NOMO-1 (cell line): Measurements from ENCODE around the gene SMG6.
"Not testable (repeated sequence)": the region's sequence is repeated elsewhere in the genome, so short reads cannot be mapped to it uniquely, and the experiment has no call there.

ENCODE experiments used
- DNase-seq, 2 experiments: peaks; one replicate each; lab custom pipeline; 2025; ENCODE audit not compliant: unreplicated experiment in 2 of 2; lab: John Stamatoyannopoulos, UW

The SMG6 gene

DNA sequence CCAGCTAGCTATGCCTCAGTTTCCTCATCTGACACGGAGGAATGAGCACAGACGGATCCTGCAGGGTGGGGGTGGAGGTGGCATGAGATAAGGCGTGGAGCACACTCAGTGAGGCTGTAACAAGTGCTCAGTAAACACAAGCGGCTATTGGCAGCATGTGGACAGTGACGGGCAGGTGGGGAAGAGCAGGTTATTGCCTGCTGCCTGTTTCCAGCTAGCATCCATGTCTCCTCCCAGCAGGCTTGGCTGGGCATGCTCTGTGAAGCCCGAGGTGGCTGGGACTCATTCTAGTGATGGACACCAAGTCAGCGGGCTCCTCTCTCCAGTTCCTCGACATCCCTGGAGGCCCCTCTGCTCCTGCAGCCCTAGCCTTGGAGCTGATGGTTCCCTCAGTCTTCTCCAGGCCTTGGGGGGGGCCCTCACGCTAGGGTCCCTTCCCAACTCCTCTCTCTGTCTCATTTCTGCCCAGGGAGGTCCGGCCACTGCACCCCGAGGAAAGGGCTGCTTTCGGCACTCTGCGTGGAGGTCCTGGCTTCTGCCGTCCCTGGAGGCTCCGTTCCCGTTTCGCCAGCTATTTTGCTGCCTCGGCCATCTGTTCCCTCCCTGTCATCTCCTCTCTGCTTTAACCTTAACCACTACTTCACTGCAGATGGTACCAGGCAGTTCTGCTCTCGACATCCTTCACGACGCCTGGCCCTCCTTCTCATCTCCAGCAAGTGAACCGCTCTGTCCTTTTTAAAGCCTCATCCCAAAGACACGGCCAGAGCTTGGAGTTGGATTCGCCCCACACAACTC, 284.7 kb downstream of the SMG6 start:
- no peak for DNase-seq

GRCh38 chr17:2017274-2017941, 286.2 kb downstream of the SMG6 start:
- DNase-seq, result no peak

DNA sequence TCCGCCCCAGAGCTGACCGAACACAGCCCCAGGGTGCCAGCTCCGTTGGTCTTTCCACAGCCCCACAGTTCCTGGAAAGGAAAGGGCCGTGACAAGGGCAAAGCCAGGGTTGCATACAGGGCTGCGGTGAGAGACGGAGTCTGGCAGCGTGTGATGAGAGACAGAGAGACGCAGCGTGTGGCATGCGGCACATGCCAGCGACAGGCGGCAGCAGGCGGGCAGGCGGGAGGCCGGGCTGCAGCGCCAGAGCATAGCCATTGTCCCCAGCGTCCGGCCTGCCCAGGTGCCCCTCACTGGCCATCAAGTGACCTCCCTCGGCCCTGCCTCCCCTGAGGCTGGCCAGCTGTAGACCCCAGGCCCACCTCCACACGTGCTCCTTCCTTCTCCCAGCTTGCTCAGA, 287.1 kb downstream of the SMG6 start:
- no peak for DNase-seq

- DNase-seq, result no peak
Measured at GRCh38 chr17:2015314-2015713, 288.3 kb downstream of the SMG6 start.

- no peak for DNase-seq
Measured at GRCh38 chr17:2013994-2014317, 289.6 kb downstream of the SMG6 start.

DNA sequence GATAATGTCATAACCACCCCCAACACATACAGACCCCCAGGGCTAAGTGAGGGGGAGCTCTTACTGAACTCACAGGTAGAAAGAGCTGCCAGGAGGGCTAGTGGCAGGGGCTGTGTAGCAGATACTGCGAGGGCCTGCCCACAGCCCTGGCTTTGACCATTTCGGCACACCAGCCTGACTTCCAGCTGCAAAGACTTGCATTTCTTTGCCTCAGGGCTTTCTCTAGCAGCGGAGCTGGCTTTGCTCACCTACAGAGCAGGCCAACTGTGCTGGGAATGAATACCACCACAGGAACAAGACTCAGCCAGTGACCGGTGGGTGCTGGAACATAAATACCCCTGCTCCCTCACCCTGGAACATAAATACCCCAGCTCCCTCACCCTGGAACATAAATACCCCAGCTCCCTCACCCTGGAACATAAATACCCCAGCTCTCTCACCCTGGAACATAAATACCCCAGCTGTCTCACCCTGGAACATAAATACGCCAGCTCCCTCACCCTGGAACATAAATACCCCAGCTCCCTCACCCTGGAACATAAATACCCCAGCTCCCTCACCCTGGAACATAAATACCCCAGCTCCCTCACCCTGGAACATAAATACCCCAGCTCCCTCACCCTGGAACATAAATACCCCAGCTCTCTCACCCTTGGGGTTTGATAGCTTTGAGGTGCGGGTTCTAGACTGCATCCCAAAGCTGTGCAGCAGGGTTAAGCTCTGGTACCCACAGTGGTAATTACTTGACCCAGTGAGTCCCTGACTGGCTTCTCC, 290.2 kb downstream of the SMG6 start:
- DNase-seq, result not testable (repeated sequence)

DNA sequence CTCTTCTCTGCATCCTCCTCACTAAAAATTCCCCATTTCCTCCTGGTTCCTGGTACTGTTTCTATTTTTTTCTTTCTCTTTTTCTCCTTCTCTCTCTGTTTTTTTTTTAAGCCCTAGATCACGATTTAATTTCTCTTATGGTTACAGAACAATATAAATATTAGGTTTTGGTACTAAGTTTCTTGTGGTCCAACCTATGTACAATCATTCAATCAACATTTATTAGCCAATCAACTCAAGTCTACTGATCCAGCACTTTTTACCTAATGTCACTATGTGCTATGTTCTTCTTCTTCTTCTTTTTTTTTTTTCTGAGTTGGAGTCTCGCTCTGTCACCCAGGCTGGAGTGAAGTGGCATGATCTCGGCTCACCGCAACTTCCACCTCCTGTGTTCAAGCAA, 291.1 kb downstream of the SMG6 start:
- DNase-seq, result no peak

GRCh38 chr17:2011411-2012371, 291.9 kb downstream of the SMG6 start:
- no peak for DNase-seq
